Measurements from ENCODE around the gene ASPHD2. TPM values are rescaled to one million over a fixed set of nuclear protein-coding genes. Genes with fewer than 3 reads are reported as not detected.

The ASPHD2 gene
- total and polyA plus RNA-seq, 4 donors, result 3.7 to 12.8 (median 10.0) TPM

DNA sequence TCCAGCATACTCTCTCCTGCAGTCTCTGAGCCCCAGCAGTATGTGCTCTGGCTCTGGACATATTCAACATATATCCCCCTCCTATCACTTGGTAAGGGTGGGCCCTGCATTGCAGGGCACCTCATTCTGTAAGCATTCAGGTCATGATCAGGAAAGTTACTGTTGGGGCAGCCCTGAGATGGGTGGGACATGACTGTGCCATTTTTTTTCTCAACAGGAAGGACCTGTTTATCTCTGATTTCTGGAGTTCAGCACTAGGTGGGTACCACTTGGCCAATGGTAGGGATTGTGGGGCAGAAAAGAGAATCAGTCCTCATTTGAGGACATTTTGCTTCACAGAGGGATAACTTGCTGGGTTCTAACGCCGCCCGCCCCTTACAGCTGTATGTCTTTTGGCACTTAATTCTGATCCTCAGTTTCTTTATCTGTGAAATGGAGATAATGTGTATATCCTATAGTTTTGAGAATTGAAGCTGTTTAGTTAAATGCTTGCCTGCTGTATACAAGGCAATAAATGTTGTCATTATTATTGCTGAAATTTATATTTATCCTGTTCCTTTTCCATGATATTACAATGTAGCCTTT, 56.8 kb downstream of the ASPHD2 start:
- no peak overlapping the region for H3K4me3 ChIP-seq (ENCODE audit: low read depth, low read length)
- no CpG with 5 or more reads among the region's 3 CpGs for WGBS (ENCODE audit: insufficient coverage)

DNA sequence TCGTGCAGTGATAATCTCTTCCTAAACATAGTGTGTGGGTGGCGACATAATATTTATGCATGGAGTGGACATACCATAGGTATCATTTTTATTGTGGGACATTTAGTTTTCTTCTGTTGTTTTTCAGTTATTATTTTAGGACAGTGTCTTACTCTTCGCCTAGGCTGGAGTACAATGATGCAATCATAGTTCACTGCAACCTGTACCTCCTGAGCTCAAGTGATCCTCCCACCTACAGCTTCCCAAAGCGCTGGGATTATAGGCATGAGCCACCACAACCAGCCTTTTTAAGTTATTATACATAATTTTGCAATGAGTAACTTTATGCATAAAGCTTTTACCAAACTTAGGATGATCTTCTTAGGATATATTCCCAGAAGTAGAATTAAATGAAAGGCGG, 57.3 kb downstream of the ASPHD2 start:
- no peaks in the 10 kb centered on the region for H3K27me3 ChIP-seq (ENCODE audit: control insufficient read depth, insufficient read depth, low read length)
- H3K27ac ChIP-seq (ENCODE audit: low read depth, low read length), result no peak overlapping the region
- WGBS (ENCODE audit: insufficient coverage), result no CpG with 5 or more reads among the region's 5 CpGs
- no peaks in the 10 kb centered on the region for H3K9me3 ChIP-seq (ENCODE audit: control insufficient read depth, insufficient read depth, low read length)
- H3K4me3 ChIP-seq (ENCODE audit: low read depth, low read length), result no peak overlapping the region
- H3K4me1 ChIP-seq (ENCODE audit: control insufficient read depth, insufficient read depth, low read length), result peaks cover 3% of the 10 kb centered on the region
- no peak for DNase-seq (ENCODE audit: low read depth in 4 of 6, low spot score in 6 of 6)
- H3K36me3 ChIP-seq (ENCODE audit: control insufficient read depth, insufficient read depth, low read length), result peaks cover 25% of the 10 kb centered on the region

More for the DNA sequence above, 56.8 kb downstream of the ASPHD2 start:
- no peak for DNase-seq (ENCODE audit: low read depth in 4 of 6, low spot score in 6 of 6)
- no peaks in the 10 kb centered on the region for H3K9me3 ChIP-seq (ENCODE audit: control insufficient read depth, insufficient read depth, low read length)
- H3K27me3 ChIP-seq (ENCODE audit: control insufficient read depth, insufficient read depth, low read length), result no peaks in the 10 kb centered on the region
- peaks cover 24% of the 10 kb centered on the region for H3K36me3 ChIP-seq (ENCODE audit: control insufficient read depth, insufficient read depth, low read length)
- peaks cover 5% of the 10 kb centered on the region for H3K4me1 ChIP-seq (ENCODE audit: control insufficient read depth, insufficient read depth, low read length)
- H3K27ac ChIP-seq (ENCODE audit: low read depth, low read length), result no peak overlapping the region

DNA sequence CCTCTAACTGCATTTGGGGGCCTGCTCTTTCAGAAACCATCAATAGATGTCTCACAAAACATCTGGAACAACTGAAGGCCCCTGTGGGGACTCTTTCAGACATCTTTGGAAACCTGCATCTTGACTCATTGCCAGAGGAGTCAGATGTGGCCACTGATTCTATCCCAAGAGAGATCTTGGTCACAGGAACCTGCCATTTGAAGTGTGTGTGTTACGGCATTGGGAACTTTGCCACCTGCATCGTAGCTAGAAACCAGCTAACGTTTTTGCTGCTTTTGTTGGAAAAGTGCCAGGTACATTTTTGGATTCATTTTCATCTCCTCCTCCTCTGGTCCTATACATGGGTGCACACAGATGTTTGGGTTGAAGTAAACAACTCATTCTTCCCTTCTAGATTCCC, 58.9 kb downstream of the ASPHD2 start:
- H3K27ac ChIP-seq (ENCODE audit: low read depth, low read length), result no peak overlapping the region
- peaks cover 37% of the 10 kb centered on the region for H3K36me3 ChIP-seq (ENCODE audit: control insufficient read depth, insufficient read depth, low read length)
- H3K9me3 ChIP-seq (ENCODE audit: control insufficient read depth, insufficient read depth, low read length), result no peaks in the 10 kb centered on the region
- no peak for DNase-seq (ENCODE audit: low read depth in 4 of 6, low spot score in 6 of 6)
- 33% methylated on average over 2 of the region's 3 CpGs for whole genome bisulfite sequencing (ENCODE audit: insufficient coverage)
- H3K27me3 ChIP-seq (ENCODE audit: control insufficient read depth, insufficient read depth, low read length), result no peaks in the 10 kb centered on the region
- no peaks in the 10 kb centered on the region for H3K4me1 ChIP-seq (ENCODE audit: control insufficient read depth, insufficient read depth, low read length)
- no peak overlapping the region for H3K4me3 ChIP-seq (ENCODE audit: low read depth, low read length)

DNA sequence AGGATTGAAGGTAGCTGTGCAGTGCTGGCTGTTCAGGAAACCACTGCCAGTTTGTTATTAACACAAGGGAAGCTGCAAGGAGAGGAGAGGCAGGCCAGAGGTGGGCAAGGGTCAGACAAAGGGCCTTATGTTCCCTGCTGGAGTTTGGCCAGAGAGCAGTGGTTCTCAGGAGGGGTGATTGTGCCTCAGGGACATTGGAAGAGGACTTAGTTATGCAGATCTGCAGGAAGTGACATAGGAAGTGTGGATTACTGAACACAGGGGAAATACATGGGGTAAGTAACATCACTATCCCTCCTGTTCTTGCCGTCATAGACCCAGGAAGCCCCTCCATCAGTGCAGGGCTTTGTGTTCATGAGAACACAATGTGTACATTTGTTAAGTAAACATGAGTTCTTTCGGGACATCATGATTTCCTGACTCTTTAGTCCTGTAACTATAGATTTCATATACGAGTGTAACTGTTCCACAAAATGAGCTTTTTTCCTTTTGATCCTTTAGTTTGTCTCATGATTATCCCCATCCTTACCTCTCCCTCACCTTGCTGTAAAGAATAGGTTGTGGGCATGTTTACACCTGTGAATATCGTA, 60.5 kb downstream of the ASPHD2 start:
- Histone ChIP-seq H3K36me3 (ENCODE audit: control insufficient read depth, insufficient read depth, low read length) (peaks cover 47% of the 10 kb centered on the region), H3K27ac (ENCODE audit: low read depth, low read length) (no peak overlapping the region)
- no CpG with 5 or more reads among the region's 4 CpGs for WGBS (ENCODE audit: insufficient coverage)

DNA sequence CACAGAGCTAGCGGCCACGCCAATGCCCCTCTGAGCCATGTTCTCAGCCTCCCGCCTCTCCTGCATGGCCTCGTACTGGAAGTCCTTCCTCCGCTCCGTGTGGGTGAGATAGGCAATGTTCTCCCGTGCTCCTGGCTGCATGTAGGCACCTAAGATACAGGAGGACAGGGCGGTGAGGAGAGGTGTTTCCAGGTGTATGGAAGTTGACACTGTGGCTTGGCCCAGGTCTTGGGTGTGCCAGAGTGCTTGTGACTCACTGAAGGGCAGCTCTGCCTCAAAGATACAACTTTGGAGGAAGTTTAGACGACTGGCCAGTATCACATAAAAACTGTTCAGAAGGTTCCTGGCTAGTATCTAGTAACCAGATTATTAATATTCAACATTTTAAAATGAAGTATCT, 63.2 kb downstream of the ASPHD2 start:
- Histone ChIP-seq H3K27ac (ENCODE audit: low read depth, low read length) (no peak overlapping the region), H3K4me1 (ENCODE audit: control insufficient read depth, insufficient read depth, low read length) (no peaks in the 10 kb centered on the region), H3K27me3 (ENCODE audit: control insufficient read depth, insufficient read depth, low read length) (no peaks in the 10 kb centered on the region), H3K36me3 (ENCODE audit: control insufficient read depth, insufficient read depth, low read length) (peaks cover 67% of the 10 kb centered on the region), H3K4me3 (ENCODE audit: low read depth, low read length) (no peak overlapping the region), H3K9me3 (ENCODE audit: control insufficient read depth, insufficient read depth, low read length) (no peaks in the 10 kb centered on the region)
- WGBS (ENCODE audit: insufficient coverage), result 95% methylated on average over 8 of the region's 9 CpGs
- no peak for DNase-seq (ENCODE audit: low read depth in 4 of 6, low spot score in 6 of 6)

More for the DNA sequence above, 60.5 kb downstream of the ASPHD2 start:
- H3K9me3 ChIP-seq (ENCODE audit: control insufficient read depth, insufficient read depth, low read length), result no peaks in the 10 kb centered on the region
- H3K27me3 ChIP-seq (ENCODE audit: control insufficient read depth, insufficient read depth, low read length), result no peaks in the 10 kb centered on the region
- H3K4me1 ChIP-seq (ENCODE audit: control insufficient read depth, insufficient read depth, low read length), result no peaks in the 10 kb centered on the region
- H3K4me3 ChIP-seq (ENCODE audit: low read depth, low read length), result no peak overlapping the region
- DNase-seq (ENCODE audit: low read depth in 4 of 6, low spot score in 6 of 6), result no peak

DNA sequence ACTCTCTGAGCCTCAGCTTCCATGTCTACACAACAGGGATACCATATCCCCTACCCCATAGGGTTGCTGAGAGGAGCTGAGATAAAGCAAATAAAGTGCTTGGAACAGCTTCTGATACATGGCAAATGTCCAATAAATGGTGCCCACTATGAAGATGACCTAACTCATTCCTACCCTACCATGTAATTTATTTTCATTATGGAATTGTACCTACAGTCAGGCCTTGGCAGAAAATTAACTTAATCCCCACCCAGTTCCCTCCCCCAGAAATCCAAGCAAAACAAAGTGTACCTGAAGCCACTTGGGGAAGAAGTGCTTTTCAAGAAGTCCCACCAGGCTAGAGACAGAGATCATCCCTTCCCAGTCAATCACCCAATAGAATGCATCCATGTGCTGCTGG, 65.4 kb downstream of the ASPHD2 start:
- Histone ChIP-seq H3K27ac (ENCODE audit: low read depth, low read length) (no peak overlapping the region), H3K36me3 (ENCODE audit: control insufficient read depth, insufficient read depth, low read length) (peaks cover 69% of the 10 kb centered on the region), H3K4me3 (ENCODE audit: low read depth, low read length) (no peak overlapping the region), H3K27me3 (ENCODE audit: control insufficient read depth, insufficient read depth, low read length) (no peaks in the 10 kb centered on the region), H3K4me1 (ENCODE audit: control insufficient read depth, insufficient read depth, low read length) (no peaks in the 10 kb centered on the region), H3K9me3 (ENCODE audit: control insufficient read depth, insufficient read depth, low read length) (no peaks in the 10 kb centered on the region)
- DNase-seq (ENCODE audit: low read depth in 4 of 6, low spot score in 6 of 6), result no peak

Small RNA genes within 50 kb of the gene (small RNA-seq; reads per million reads assigned to genes)
- gene RNA5SP495 (ENCODE audit: low replicate concordance), result not detected

Other genes with a start within 250 kb of the ASPHD2 start
- gene HPS4, start 54.5 kb downstream of the ASPHD2 start, total RNA-seq, result 10 to 100 TPM; 26.7 to 34.3 TPM
- gene HPS4, start 54.5 kb downstream of the ASPHD2 start, polyA plus RNA-seq (ENCODE audit: insufficient read length in 2 of 2), result 10 to 100 TPM; 34.1 to 34.2 TPM
- 10 to 100 TPM; 16.6 to 23.0 TPM for gene SRRD, start 54.6 kb downstream of the ASPHD2 start, total RNA-seq
- 10 to 100 TPM; 31.7 to 32.1 TPM for gene SRRD, start 54.6 kb downstream of the ASPHD2 start, polyA plus RNA-seq (ENCODE audit: insufficient read length in 2 of 2)
- 10 to 100 TPM; 24.5 to 36.0 TPM for gene TFIP11, start 83.2 kb downstream of the ASPHD2 start, total RNA-seq
- gene TFIP11, start 83.2 kb downstream of the ASPHD2 start, polyA plus RNA-seq (ENCODE audit: insufficient read length in 2 of 2), result 10 to 100 TPM; 32.9 to 44.4 TPM
- gene TPST2, start 160.9 kb downstream of the ASPHD2 start, total RNA-seq, result 10 to 100 TPM; 10.5 to 21.3 TPM
- 10 to 100 TPM; 14.0 to 15.1 TPM for gene TPST2, start 160.9 kb downstream of the ASPHD2 start, polyA plus RNA-seq (ENCODE audit: insufficient read length in 2 of 2)
- gene CRYBB1, start 188.8 kb downstream of the ASPHD2 start, total RNA-seq, result 1 to 10 TPM; 1.4 to 3.1 TPM
- 1 to 10 TPM; 3.2 to 3.6 TPM for gene CRYBB1, start 188.8 kb downstream of the ASPHD2 start, polyA plus RNA-seq (ENCODE audit: insufficient read length in 2 of 2)
- not detected for gene CRYBA4, start 192.7 kb downstream of the ASPHD2 start, total RNA-seq
- not detected for gene CRYBA4, start 192.7 kb downstream of the ASPHD2 start, polyA plus RNA-seq (ENCODE audit: insufficient read length in 2 of 2)
- gene MIAT, start 228.3 kb downstream of the ASPHD2 start, total RNA-seq, result 10 to 100 TPM; 38.7 to 54.7 TPM
- gene MIAT, start 228.3 kb downstream of the ASPHD2 start, polyA plus RNA-seq (ENCODE audit: insufficient read length in 2 of 2), result 100 to 1,000 TPM in 1 of 2 donors, 10 to 100 TPM in 1; 93.7 to 161 TPM

Data from spinal cord (tissue), 10 donors.